Left lung (tissue), 10 donors: ENCODE data around the gene PNMT. TPM values are rescaled to one million over a fixed set of nuclear protein-coding genes. Genes with fewer than 3 reads are reported as not detected.

Source experiments
- ATAC-seq: fragments of 200-7000 bp; cut with Tn5 transposase; one replicate; pipeline ENCODE4 v1.9.1; 2020; ENCODE audit warnings: moderate library complexity
- DNase-seq, 4 donors: peaks; one replicate each; pipeline ENCODE4 v3.0.0-alpha.2; 2013 to 2020
- H3K27ac ChIP-seq, 2 donors: fragments of 200-600 bp; sonication (generic) in 1 of 2; one replicate each; pipeline versions ENCODE4 v1.5.0 to v1.8.0; 2020 to 2021
- H3K27me3 ChIP-seq, 2 donors: fragments of 200-600 bp; sonication (generic) in 1 of 2; one replicate each; pipeline versions ENCODE4 v1.5.0 to v1.8.0; 2020 to 2021
- H3K36me3 ChIP-seq, 2 donors: fragments of 200-600 bp; sonication (generic) in 1 of 2; one replicate each; pipeline versions ENCODE4 v1.5.0 to v1.8.0; 2020 to 2021
- H3K4me1 ChIP-seq, 2 donors: fragments of 200-600 bp; one replicate each; pipeline ENCODE4 v1.8.0; 2021
- H3K4me3 ChIP-seq, 2 donors: fragments of 200-600 bp; sonication (generic) in 1 of 2; one replicate each; pipeline versions ENCODE4 v1.5.0 to v1.8.0; 2020 to 2021; ENCODE audit warnings: mild to moderate bottlenecking in 1 of 2
- H3K9me3 ChIP-seq, 2 donors: fragments of 200-600 bp; sonication (generic) in 1 of 2; one replicate each; pipeline versions ENCODE4 v1.5.0 to v1.8.0; 2020 to 2021
- intact Hi-C, 2 donors: fragments of 100-400 bp; cut with DNase I; formaldehyde crosslinking; loops; one replicate each; pipeline versions ENCODE4 v1.11.2 to v1.14.2; 2022
- polyA plus RNA-seq, 6 donors: library from polyadenylated mRNA; unstranded; fragments of 120-200 nt; gene quantifications; one replicate each; pipeline ENCODE4 v1.2.1, GENCODE V29; 2013; ENCODE audit not compliant: insufficient read length in 6 of 6
- total RNA-seq, 2 donors: library from RNA; stranded (reverse); fragmentation: NEBNext Ultra II Directional; extraction: Animal tissue kit (Norgen Biotek cat#: 25700); gene quantifications; one replicate each; pipeline ENCODE4 v1.2.1, GENCODE V29; 2021
- TF ChIP-seq, protein P1 (sequence below), 2 donors: fragments of 200-600 bp; sonication (generic) in 1 of 2; IDR thresholded peaks; one replicate each; pipeline versions ENCODE4 v1.5.0 to v1.8.0; 2021; ENCODE audit warnings: antibody characterized with exemption in 2 of 2
- donor health status: DM: no; HTN: yes; CAD: no.
- donor health status: DM: no; HTN: no; CAD: no.

The PNMT gene
- total and polyA plus RNA-seq, 8 donors = 0.38 to 2.4 (median 1.7) TPM

DNA sequence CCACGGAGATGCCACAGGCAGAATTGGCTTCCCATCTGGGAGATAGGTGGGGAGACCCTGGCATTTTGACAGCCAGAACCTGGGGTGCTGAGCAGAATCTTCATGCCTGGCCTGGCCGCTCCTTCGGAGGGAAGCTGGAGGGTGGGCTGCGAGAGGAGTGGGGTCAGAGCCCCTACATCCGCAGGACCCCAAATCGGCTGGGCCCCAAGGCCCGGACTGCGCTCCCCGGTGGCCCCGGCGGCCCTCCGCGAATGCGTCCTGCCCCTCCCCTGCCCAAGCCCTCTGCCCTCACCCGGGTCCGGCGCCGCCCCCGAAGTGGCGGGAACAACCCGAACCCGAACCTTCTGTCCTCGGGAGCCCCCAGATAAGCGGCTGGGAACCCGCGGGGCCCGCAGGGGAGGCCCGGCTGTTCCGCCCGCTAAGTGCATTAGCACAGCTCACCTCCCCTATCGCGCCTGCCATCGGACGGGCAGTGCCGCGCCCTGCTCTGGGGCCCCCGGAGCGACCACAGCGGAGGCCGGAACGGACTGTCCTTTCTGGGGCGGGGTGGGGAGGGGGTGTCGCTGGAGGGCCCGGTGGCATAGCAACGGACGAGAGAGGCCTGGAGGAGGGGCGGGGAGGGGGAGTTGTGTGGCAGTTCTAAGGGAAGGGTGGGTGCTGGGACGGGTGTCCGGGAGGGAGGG lies 850 bp upstream of the PNMT start:
- intact Hi-C loops = no loop called here
- peaks cover 29 to 79% of the 10 kb centered on the region in 2 donors for H3K27me3 ChIP-seq
- peaks cover 0 to 7% of the 10 kb centered on the region in 2 donors for H3K36me3 ChIP-seq
- no peaks in the 10 kb centered on the region for H3K9me3 ChIP-seq
- H3K4me1 ChIP-seq = peaks cover 4 to 52% of the 10 kb centered on the region in 2 donors
- peak overlapping the region in 1 of 2 donors; percentile 37 for H3K4me3 ChIP-seq
- TF ChIP-seq, protein P1, sequence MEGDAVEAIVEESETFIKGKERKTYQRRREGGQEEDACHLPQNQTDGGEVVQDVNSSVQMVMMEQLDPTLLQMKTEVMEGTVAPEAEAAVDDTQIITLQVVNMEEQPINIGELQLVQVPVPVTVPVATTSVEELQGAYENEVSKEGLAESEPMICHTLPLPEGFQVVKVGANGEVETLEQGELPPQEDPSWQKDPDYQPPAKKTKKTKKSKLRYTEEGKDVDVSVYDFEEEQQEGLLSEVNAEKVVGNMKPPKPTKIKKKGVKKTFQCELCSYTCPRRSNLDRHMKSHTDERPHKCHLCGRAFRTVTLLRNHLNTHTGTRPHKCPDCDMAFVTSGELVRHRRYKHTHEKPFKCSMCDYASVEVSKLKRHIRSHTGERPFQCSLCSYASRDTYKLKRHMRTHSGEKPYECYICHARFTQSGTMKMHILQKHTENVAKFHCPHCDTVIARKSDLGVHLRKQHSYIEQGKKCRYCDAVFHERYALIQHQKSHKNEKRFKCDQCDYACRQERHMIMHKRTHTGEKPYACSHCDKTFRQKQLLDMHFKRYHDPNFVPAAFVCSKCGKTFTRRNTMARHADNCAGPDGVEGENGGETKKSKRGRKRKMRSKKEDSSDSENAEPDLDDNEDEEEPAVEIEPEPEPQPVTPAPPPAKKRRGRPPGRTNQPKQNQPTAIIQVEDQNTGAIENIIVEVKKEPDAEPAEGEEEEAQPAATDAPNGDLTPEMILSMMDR (IDR thresholded peaks at IDR 0.05) = no peak
- peak; percentile 27 for ATAC-seq
- H3K27ac ChIP-seq = peak overlapping the region in 1 of 2 donors; percentile 23
- peak in 1 of 4 donors; percentile 78 for DNase-seq

GRCh38 chr17:39669897-39670735 lies 1.9 kb downstream of the PNMT start:
- peaks cover 29 to 72% of the 10 kb centered on the region in 2 donors for H3K27me3 ChIP-seq
- no peak overlapping the region for H3K4me3 ChIP-seq
- H3K27ac ChIP-seq = no peak overlapping the region
- no peaks in the 10 kb centered on the region for H3K36me3 ChIP-seq
- intact Hi-C loops = no loop called here
- H3K4me1 ChIP-seq = peaks cover 4 to 32% of the 10 kb centered on the region in 2 donors
- ATAC-seq (no peak), DNase-seq (peak in 1 of 4 donors; percentile 71)
- TF ChIP-seq, protein P1 (IDR thresholded peaks at IDR 0.05) = no peak
- no peaks in the 10 kb centered on the region for H3K9me3 ChIP-seq

- H3K9me3 ChIP-seq = no peaks in the 10 kb centered on the region
- ATAC-seq (no peak), DNase-seq (peak in 1 of 4 donors; percentile 48)
- H3K27me3 ChIP-seq = peaks cover 29 to 66% of the 10 kb centered on the region in 2 donors
- intact Hi-C loops = no loop called here
- TF ChIP-seq, protein P1 (IDR thresholded peaks at IDR 0.05) = no peak
- no peak overlapping the region for H3K27ac ChIP-seq
- H3K36me3 ChIP-seq = no peaks in the 10 kb centered on the region
- H3K4me3 ChIP-seq = no peak overlapping the region
- peaks cover 10 to 34% of the 10 kb centered on the region in 2 donors for H3K4me1 ChIP-seq
Measured at GRCh38 chr17:39670746-39671145, 2.5 kb downstream of the PNMT start.

GRCh38 chr17:39671651-39672521 lies 3.6 kb downstream of the PNMT start:
- Histone ChIP-seq H3K4me1 (peaks cover 20 to 33% of the 10 kb centered on the region in 2 donors), H3K27ac (no peak overlapping the region), H3K4me3 (no peak overlapping the region), H3K9me3 (no peaks in the 10 kb centered on the region), H3K36me3 (no peaks in the 10 kb centered on the region), H3K27me3 (peaks cover 25 to 55% of the 10 kb centered on the region in 2 donors)
- peak; percentile 7 for ATAC-seq
- TF ChIP-seq, protein P1 (IDR thresholded peaks at IDR 0.05) = peak; percentile 38 to 41
- DNase-seq = peak in 2 of 4 donors; percentile 53 to 57
- intact Hi-C loops = no loop called here
